MV-4-11 (cell line): ENCODE data around the gene FEZF1.

Experiments used
- DNase-seq: peaks from one replicate; lab custom pipeline; 2025; lab: John Stamatoyannopoulos, UW

Gene FEZF1

GRCh38 chr7:122304319-122304975 is at the start of gene FEZF1:
TSS of gene FEZF1 (minus strand) at chr7:122304750. CDS start at chr7:122304437, 313 bp downstream.
- DNase-seq: no peak

GRCh38 chr7:122352454-122352853 is 47.9 kb upstream of the FEZF1 start:
- DNase-seq: no peak

- no peak for DNase-seq
These were observed 46.2 kb upstream of the FEZF1 start for GRCh38 chr7:122350701-122351100.

GRCh38 chr7:122344303-122344620 is 39.7 kb upstream of the FEZF1 start:
- DNase-seq: no peak

- no peak for DNase-seq
These were observed 39.2 kb upstream of the FEZF1 start for GRCh38 chr7:122343601-122344302.

GRCh38 chr7:122340427-122340826 is 35.9 kb upstream of the FEZF1 start:
- no peak for DNase-seq

GRCh38 chr7:122339145-122339904 is 34.8 kb upstream of the FEZF1 start:
- no peak for DNase-seq

- DNase-seq: no peak
These were observed 32.5 kb upstream of the FEZF1 start for GRCh38 chr7:122337011-122337410.

- no peak for DNase-seq
These were observed 24.7 kb upstream of the FEZF1 start for GRCh38 chr7:122329145-122329802.

- DNase-seq: no peak
These were observed 23.4 kb upstream of the FEZF1 start for GRCh38 chr7:122327969-122328368.

GRCh38 chr7:122316467-122317388 is 12.2 kb upstream of the FEZF1 start:
- DNase-seq: no peak

- DNase-seq: no peak
These were observed 11.2 kb upstream of the FEZF1 start for GRCh38 chr7:122315507-122316466.

GRCh38 chr7:122314284-122314683 is 9.7 kb upstream of the FEZF1 start:
- no peak for DNase-seq

- DNase-seq: no peak
These were observed 8.2 kb upstream of the FEZF1 start for GRCh38 chr7:122312789-122313188.

- DNase-seq: no peak
These were observed 7.3 kb upstream of the FEZF1 start for GRCh38 chr7:122311734-122312450.

GRCh38 chr7:122311050-122311700 is 6.6 kb upstream of the FEZF1 start:
- no peak for DNase-seq

- no peak for DNase-seq
These were observed 5.8 kb upstream of the FEZF1 start for GRCh38 chr7:122310119-122311021.

- DNase-seq: no peak
These were observed 4.9 kb upstream of the FEZF1 start for GRCh38 chr7:122309421-122309820.
